H9 (cell line): Measurements from ENCODE around the gene C1orf21. TPM values are rescaled to one million over a fixed set of nuclear protein-coding genes. Genes with fewer than 3 reads are reported as not detected.

Experiments used
- DNase-seq: peaks from one replicate; pipeline ENCODE4 v3.0.0-alpha.2; 2017
- H2AFZ ChIP-seq: one replicate; pipeline ENCODE4 v1.6.1; 2013; ENCODE audit warnings: mild to moderate bottlenecking, low read length, control low read depth, moderate library complexity
- H2AK5ac ChIP-seq: 2 replicates; pipeline ENCODE4 v1.6.1; 2013; ENCODE audit warnings: low read length, control low read depth, mixed read lengths; ENCODE audit not compliant: insufficient read length
- H2BK120ac ChIP-seq: one replicate; pipeline ENCODE4 v1.6.1; 2013; ENCODE audit warnings: low read depth, mild to moderate bottlenecking, low read length, control low read depth, inconsistent platforms; ENCODE audit not compliant: poor library complexity, severe bottlenecking
- H2BK12ac ChIP-seq: 2 replicates; pipeline ENCODE4 v1.6.1; 2013; ENCODE audit warnings: low read length, control low read depth, mixed read lengths, low read depth; ENCODE audit not compliant: insufficient read length
- H2BK15ac ChIP-seq: 2 replicates; pipeline ENCODE4 v1.6.1; 2013; ENCODE audit warnings: low read depth, low read length, control low read depth
- H2BK20ac ChIP-seq: one replicate; pipeline ENCODE4 v1.6.1; 2013; ENCODE audit warnings: low read depth, mild to moderate bottlenecking, low read length, control low read depth, inconsistent platforms; ENCODE audit not compliant: poor library complexity, severe bottlenecking
- H2BK5ac ChIP-seq: 2 replicates; pipeline ENCODE4 v1.6.1; 2013; ENCODE audit warnings: low read length, control low read depth, mixed read lengths; ENCODE audit not compliant: insufficient read length
- H3K14ac ChIP-seq: 2 replicates; pipeline ENCODE4 v1.6.1; 2013; ENCODE audit warnings: low read length, control low read depth; ENCODE audit not compliant: insufficient read depth
- H3K18ac ChIP-seq: 2 replicates; pipeline ENCODE4 v1.6.1; 2013; ENCODE audit warnings: low read depth, mild to moderate bottlenecking, mixed read lengths, low read length, control low read depth; ENCODE audit not compliant: insufficient read length
- H3K23ac ChIP-seq: 2 replicates; pipeline ENCODE4 v1.6.1; 2013; ENCODE audit warnings: low read length, control low read depth, mixed read lengths, low read depth; ENCODE audit not compliant: insufficient read length
- H3K23me2 ChIP-seq: 2 replicates; pipeline ENCODE4 v1.6.1; 2013; ENCODE audit warnings: low read depth, mild to moderate bottlenecking, mixed read lengths, low read length, control low read depth; ENCODE audit not compliant: insufficient read length, poor library complexity, severe bottlenecking
- H3K27ac ChIP-seq: 2 replicates; pipeline ENCODE4 v1.5.1; 2013; ENCODE audit warnings: low read length, control low read depth, mixed read lengths, low read depth; ENCODE audit not compliant: insufficient read length
- H3K27me3 ChIP-seq: 2 replicates; pipeline ENCODE4 v1.6.1; 2013; ENCODE audit warnings: low read length, control low read depth, inconsistent platforms; ENCODE audit not compliant: insufficient read depth
- H3K4ac ChIP-seq: 2 replicates; pipeline ENCODE4 v1.6.1; 2013; ENCODE audit warnings: low read depth, mild to moderate bottlenecking, control low read depth, inconsistent platforms, low read length, moderate library complexity
- H3K4me1 ChIP-seq: 2 replicates; pipeline ENCODE4 v1.6.1; 2013; ENCODE audit warnings: low read length, control low read depth, inconsistent platforms; ENCODE audit not compliant: insufficient read depth
- H3K4me2 ChIP-seq: 2 replicates; pipeline ENCODE4 v1.6.1; 2013; ENCODE audit warnings: low read length, control low read depth, mixed read lengths; ENCODE audit not compliant: insufficient read length, insufficient read depth
- H3K56ac ChIP-seq: 2 replicates; pipeline ENCODE4 v1.6.1; 2013; ENCODE audit warnings: low read depth, mild to moderate bottlenecking, mixed read lengths, low read length, control low read depth; ENCODE audit not compliant: insufficient read length
- H3K79me1 ChIP-seq: 2 replicates; pipeline ENCODE4 v1.6.1; 2013; ENCODE audit warnings: low read depth, mild to moderate bottlenecking, moderate library complexity, low read length, control low read depth, inconsistent platforms; ENCODE audit not compliant: insufficient read depth, poor library complexity, severe bottlenecking
- H3K79me2 ChIP-seq: 2 replicates; pipeline ENCODE4 v1.6.1; 2013; ENCODE audit warnings: low read length, control low read depth, inconsistent platforms; ENCODE audit not compliant: insufficient read depth
- H3K9ac ChIP-seq: 2 replicates; pipeline ENCODE4 v1.6.1; 2013; ENCODE audit warnings: low read length, control low read depth, mixed read lengths; ENCODE audit not compliant: insufficient read length; ENCODE audit errors: extremely low read depth
- H3K9me3 ChIP-seq: one replicate; pipeline ENCODE4 v1.6.1; 2013; ENCODE audit warnings: low read depth, low read length, inconsistent platforms; ENCODE audit not compliant: control insufficient read depth
- H3T11ph ChIP-seq: one replicate; pipeline ENCODE4 v1.6.1; 2013; ENCODE audit warnings: mild to moderate bottlenecking, low read length, control low read depth, inconsistent platforms
- H4K20me1 ChIP-seq: one replicate; pipeline ENCODE4 v1.6.1; 2013; ENCODE audit not compliant: control insufficient read depth, insufficient read length, insufficient read depth
- H4K5ac ChIP-seq: 2 replicates; pipeline ENCODE4 v1.6.1; 2013; ENCODE audit warnings: low read depth, mild to moderate bottlenecking, mixed read lengths, low read length, control low read depth; ENCODE audit not compliant: insufficient read length
- H4K8ac ChIP-seq: replicated peaks from 2 replicates; pipeline ENCODE4 v1.6.1; 2013; ENCODE audit warnings: low read length, control low read depth, mixed read lengths, low read depth; ENCODE audit not compliant: insufficient read length
- H4K91ac ChIP-seq: 2 replicates; pipeline ENCODE4 v1.6.1; 2013; ENCODE audit warnings: low read depth, mild to moderate bottlenecking, moderate library complexity, mixed read lengths, low read length, control low read depth; ENCODE audit not compliant: insufficient read length
- H3K27ac Mint-ChIP-seq, 3 experiments: 2 replicates in 2 of 3; 3 replicates in 1 of 3; pipeline ENCODE4 v1.8.0; 2020 to 2021; ENCODE audit warnings: mixed read lengths in 3 of 3, mild to moderate bottlenecking in 1 of 3, moderate library complexity in 1 of 3
- H3K27me3 Mint-ChIP-seq: 2 replicates; pipeline ENCODE4 v1.8.0; 2021; ENCODE audit warnings: low read depth, mild to moderate bottlenecking, moderate library complexity, mixed read lengths
- H3K36me3 Mint-ChIP-seq, 3 experiments: 2 replicates in 2 of 3; 3 replicates in 1 of 3; pipeline ENCODE4 v1.8.0; 2020 to 2021; ENCODE audit warnings: low read depth in 3 of 3, mixed read lengths in 3 of 3; ENCODE audit not compliant: insufficient read depth in 1 of 3
- H3K4me1 Mint-ChIP-seq, 2 experiments: 2 replicates each; pipeline ENCODE4 v1.8.0; 2020; ENCODE audit warnings: mixed read lengths in 2 of 2
- H3K4me3 Mint-ChIP-seq, 2 experiments: 2 replicates in 1 of 2; 3 replicates in 1 of 2; pipeline ENCODE4 v1.8.0; 2020 to 2021; ENCODE audit warnings: mild to moderate bottlenecking in 2 of 2, mixed read lengths in 2 of 2, moderate library complexity in 1 of 2
- H3K9me3 Mint-ChIP-seq, 2 experiments: 2 replicates in 1 of 2; 3 replicates in 1 of 2; pipeline ENCODE4 v1.8.0; 2020; ENCODE audit warnings: mild to moderate bottlenecking in 2 of 2, mixed read lengths in 2 of 2, moderate library complexity in 1 of 2
- CTCF ChIP-seq: fragments of 200-600 bp; sonication (generic); conservative IDR thresholded peaks from 3 replicates; pipeline ENCODE4 v1.8.0; 2021; ENCODE audit warnings: antibody characterized with exemption, mild to moderate bottlenecking
- WGBS: extraction: QIAGEN DNeasy Blood & Tissue Kit; methylation state at CpG from one replicate; pipeline ENCODE4 v1.1.7; 2013; ENCODE audit warnings: missing lambda C conversion rate, low lambda C conversion rate, mixed read lengths; ENCODE audit not compliant: insufficient read length; ENCODE audit errors: extremely low coverage; 5-methylcytosine and 5-hydroxymethylcytosine counted together
- total RNA-seq: library from RNA; stranded (reverse); gene quantifications from 2 replicates; pipeline ENCODE4 v1.2.1, GENCODE V29; 2021

Gene C1orf21
- total RNA-seq, 1 experiment from 2014 or later = 36.0 TPM

GRCh38 chr1:184351416-184351975 lies 35.3 kb upstream of the C1orf21 start:
- Histone ChIP-seq H2BK15ac (no peak overlapping the region), H4K8ac (no peak overlapping the region), H4K20me1 (no peaks in the 10 kb centered on the region), H3K56ac (no peak overlapping the region), H3K79me1 (no peaks in the 10 kb centered on the region), H3K23ac (no peak overlapping the region), H2AFZ (no peak overlapping the region), H2BK5ac (no peak overlapping the region), H4K91ac (no peak overlapping the region), H2BK120ac (no peak overlapping the region), H2BK12ac (no peak overlapping the region), H3K9me3 (no peaks in the 10 kb centered on the region), H3K4me1 (no peaks in the 10 kb centered on the region), H2BK20ac (no peak overlapping the region), H3K23me2 (no peaks in the 10 kb centered on the region), H3T11ph (no peak overlapping the region), H3K4me2 (no peak overlapping the region), H3K27me3 (no peaks in the 10 kb centered on the region), H3K4ac (no peak overlapping the region), H4K5ac (no peak overlapping the region), H3K14ac (no peak overlapping the region), H3K79me2 (no peaks in the 10 kb centered on the region), H3K9ac (no peak overlapping the region), H3K18ac (no peak overlapping the region), H3K27ac (no peak overlapping the region), H2AK5ac (no peak overlapping the region)
- Mint-ChIP-seq H3K4me1 (peaks cover 4 to 5% of the 10 kb centered on the region in 2 experiments; a peak in 2 of 4 replicates), H3K9me3 (no peaks in the 10 kb centered on the region), H3K4me3 (no peak overlapping the region), H3K36me3 (no peaks in the 10 kb centered on the region), H3K27me3 (no peaks in the 10 kb centered on the region; the same call in 1 of the 2 replicates), H3K27ac (no peak overlapping the region)
- no CpG with 5 or more reads among the region's 3 CpGs for WGBS
- TF ChIP-seq CTCF = no peak
- no peak for DNase-seq
